GM18868 (cell line): ENCODE measurements around the gene THADA.
"Not testable (repeated sequence)": the region's sequence is repeated elsewhere in the genome, so short reads cannot be mapped to it uniquely, and the experiment has no call there.

Source experiments
- ATAC-seq: cut with Tn5 transposase; IDR thresholded peaks from one replicate; pipeline ENCODE4 v1.9.1; 2021; ENCODE audit warnings: mild to moderate bottlenecking, moderate library complexity; ENCODE audit not compliant: unreplicated experiment

THADA gene

GRCh38 chr2:43448822-43449110 is 147.1 kb downstream of the THADA start:
- ATAC-seq = no peak

- no peak for ATAC-seq
Measured at GRCh38 chr2:43448011-43448821, 147.6 kb downstream of the THADA start.

DNA sequence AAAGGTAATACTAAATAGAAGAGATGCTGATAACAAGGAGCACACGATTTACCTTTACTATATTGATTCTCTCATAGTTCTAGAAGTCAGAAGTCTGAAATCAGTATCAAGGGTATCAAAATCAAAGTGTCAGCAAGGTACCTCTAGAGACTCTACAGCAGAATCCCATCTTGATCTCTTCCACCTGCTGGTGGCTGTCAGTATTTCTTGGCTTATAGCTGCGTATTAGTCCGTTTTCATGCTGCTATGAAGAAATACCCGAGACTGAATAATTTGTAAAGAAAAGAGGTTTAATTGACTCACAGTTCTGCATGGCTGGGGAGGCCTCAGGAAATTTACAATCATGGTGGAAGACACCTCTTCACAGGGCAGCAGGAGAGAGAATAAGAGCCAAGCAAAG is 149.1 kb downstream of the THADA start:
- ATAC-seq = not testable (repeated sequence)

- ATAC-seq = no peak
Measured at GRCh38 chr2:43445781-43446180, 150.1 kb downstream of the THADA start.

DNA sequence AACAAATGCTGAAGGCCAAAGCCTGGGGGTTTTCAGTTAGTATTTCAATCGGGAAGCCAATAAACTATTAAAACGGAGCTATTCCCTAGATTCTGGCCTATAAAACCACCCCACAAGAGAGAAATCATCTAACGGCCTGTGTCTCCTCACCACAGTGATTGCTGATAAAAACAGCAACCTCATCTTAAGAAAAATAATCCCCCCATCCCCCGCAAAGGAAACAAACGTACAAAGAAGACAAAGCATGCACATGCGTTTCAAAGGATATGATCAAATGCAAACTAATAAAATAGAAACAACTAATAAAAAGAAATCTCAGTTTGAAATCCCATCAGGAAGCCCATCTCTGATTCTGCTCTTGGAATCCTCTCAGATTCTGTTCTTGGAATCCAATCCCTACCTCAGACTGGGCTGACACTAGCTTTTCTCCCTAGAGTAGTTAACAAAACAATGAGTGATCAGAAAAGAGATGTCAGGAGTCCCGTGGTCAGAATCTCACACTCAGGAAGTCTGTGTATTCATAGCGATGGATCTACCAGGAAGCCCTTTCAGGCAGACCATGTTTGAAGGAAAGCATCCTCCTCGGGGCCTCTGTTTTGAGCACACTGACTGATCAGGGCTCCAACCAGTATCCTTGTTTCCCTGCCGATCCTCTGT is 150.7 kb downstream of the THADA start:
- ATAC-seq = no peak

DNA sequence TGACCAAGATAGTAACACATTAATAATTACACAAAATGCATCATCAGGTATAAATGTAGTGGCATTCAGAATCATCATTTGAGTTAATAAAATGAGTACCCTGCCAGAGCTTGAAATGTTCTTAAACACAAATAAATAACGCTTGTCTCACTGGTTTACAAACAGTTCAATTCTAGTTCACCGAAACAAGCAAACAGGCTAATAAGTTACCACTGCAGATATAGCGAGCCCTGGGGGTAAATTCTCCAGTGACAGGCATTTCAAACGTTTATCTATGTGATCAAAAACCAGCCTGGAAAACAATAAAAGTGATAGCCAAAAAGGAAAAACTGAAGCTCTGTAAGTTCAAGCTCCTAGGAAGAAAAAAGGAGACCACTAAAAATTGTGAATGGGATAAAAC is 152.6 kb downstream of the THADA start:
- ATAC-seq = no peak

DNA sequence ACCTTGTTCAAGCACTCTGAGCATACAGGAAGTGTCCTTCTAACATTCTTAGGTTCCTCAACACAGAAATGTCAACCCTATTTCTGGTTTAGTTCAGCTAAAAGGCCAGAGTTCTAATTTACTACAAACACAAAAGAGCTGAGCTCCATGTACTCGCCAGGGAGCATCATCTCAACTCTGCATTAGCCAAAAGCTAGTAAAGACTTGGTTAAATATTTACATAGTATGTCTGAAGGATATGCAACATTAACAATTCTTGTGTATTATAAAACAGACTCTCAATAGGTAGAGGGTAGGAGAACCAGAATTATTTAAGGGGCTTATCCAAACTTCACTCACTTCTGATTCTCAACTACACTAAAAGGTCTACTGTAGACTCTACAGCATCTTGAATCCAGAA is 154.6 kb downstream of the THADA start:
- ATAC-seq = no peak

DNA sequence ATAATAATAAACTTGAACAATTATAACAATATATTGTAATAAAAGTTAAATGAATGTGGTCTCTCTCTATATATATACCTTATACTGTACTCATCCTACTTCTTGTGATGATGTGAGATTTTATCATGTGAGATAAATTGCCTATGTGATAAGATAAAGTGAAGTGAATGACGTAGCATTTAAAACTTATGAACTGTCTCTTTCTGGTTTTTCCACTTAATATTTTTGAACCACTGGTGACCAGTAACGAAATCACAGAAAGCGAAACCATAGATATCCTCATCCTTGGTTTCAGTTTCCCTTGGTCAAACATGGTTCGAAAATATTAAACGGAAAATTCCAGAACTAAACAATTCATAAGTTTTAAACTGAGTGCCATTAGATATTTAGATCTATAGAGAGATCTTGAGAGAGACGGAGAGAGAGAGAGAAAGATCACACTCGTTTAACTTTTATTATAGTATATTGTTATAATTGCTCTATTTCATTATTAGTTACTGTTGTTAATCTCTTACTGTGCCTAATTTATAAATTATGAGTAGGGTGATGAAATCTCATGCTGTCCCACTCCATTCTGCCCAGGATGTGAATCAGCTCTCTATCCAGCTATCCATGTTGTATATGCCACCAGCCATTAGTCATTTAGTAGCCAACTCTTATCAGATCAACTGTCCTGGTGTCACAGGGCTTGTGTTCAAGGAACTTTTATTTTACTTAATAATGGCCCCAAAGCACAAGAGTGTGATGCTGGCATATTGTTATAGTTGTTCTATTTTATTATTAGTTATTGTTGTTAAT is 156.8 kb downstream of the THADA start:
- ATAC-seq = no peak

GRCh38 chr2:43438342-43438741 is 157.5 kb downstream of the THADA start:
- ATAC-seq = no peak

DNA sequence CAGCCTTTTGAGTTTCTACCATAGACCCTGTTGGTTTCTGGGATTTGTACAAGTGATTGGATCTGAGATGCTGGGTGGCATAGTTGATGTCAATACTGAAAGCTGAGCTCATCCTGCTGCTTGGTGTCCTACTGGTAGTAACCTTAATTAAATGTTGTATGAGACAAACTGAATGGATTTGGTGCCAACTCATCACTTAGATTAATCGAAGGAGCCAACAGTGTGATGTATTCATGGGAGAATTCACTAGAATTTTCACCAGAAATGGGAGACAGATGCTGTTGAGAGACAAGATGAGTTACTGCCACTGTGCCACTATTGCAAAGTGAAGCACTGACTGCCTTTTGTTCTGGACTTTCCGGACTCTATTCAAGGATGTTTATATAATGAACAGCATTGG is 158.5 kb downstream of the THADA start:
- ATAC-seq = no peak

DNA sequence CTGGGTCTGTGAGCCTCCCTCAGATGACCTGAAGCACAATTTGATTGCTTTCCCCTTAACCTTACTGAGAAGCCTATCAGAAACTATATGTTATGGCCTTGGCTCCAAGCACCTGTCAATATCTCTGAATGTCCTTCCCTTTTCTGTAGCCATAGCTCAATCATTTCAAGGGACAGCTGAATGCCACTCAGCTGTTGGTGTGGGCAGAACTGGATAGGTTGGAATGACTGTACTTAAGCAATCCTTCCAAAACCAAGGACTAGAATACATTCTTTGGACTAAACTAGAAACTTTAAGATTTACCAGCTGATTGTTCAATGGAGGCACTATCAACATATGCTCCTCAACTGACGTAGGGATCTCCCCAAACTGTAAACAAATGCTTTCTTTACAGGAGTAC is 159.4 kb downstream of the THADA start:
- ATAC-seq = no peak

- no peak for ATAC-seq
Measured at GRCh38 chr2:43435746-43436145, 160.1 kb downstream of the THADA start.

- no peak for ATAC-seq
Measured at GRCh38 chr2:43430489-43430888, 165.3 kb downstream of the THADA start.

GRCh38 chr2:43429369-43429768 is 166.5 kb downstream of the THADA start:
- no peak for ATAC-seq

DNA sequence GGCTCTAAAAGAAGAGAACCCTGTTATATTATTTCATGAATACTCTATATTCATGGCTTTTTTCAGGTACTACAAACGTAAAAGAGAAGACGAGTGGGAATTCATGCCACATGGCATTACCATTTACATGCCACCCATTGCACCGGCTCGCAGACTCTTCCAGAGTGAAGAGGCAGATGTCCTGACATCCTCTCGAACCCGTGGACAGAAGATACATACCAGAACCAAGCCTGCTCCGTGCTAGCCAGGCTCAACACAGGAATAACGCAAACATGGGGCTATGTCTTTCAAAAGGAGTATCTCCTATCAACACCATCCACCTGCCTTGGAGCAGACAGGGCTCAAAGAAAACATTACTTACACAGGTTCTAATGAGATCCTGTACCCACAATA is 168.8 kb downstream of the THADA start:
- ATAC-seq = no peak

- ATAC-seq = peak; percentile 82
Measured at GRCh38 chr2:43426305-43427031, 169.4 kb downstream of the THADA start.

DNA sequence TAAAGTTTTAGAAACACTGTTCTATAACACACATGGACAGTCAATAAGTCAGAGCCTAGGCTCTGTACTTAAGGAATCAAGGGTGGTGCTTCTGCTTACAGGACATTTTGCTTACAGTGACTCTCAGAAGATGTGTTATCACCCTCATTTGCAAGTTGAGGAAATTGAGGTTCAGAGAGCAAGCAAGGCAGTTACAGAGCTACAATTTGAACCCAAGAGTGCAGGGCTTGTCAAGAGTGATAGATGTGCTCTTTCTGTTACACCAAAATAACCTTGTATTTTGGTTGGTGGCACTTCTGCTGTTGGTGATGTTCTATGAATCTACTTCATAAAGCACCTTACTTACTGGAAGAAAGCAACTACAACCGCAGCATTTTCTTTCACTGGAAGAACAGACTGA is 170.2 kb downstream of the THADA start:
- no peak for ATAC-seq

- peak; percentile 26 for ATAC-seq
Measured at GRCh38 chr2:43424262-43425207, 171.3 kb downstream of the THADA start.

DNA sequence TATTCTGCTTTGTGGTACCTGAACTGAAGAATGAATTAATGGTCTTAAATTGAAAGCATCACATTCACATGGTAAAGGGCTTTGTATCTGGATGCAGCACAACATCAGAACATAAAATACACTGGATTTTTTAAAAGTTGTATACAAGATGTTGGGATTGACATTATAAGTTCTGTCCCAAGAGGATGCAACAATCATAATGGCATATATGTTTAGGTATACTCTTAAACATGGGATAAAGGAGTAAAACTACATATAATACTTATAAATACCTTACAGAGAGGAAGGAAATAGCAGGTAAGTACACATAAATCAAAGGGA is 171.9 kb downstream of the THADA start:
- ATAC-seq = no peak

- ATAC-seq = no peak
Measured at GRCh38 chr2:43421194-43421593, 174.6 kb downstream of the THADA start.
